GM12874 (cell line): ENCODE data around the gene EXOSC3.
A peak's percentile ranks its signal among the peaks of the same experiment; 100 is the strongest.

Source experiments
- CTCF ChIP-seq: IDR thresholded peaks from 2 replicates; pipeline ENCODE4 v1.5.1; 2011; ENCODE audit warnings: low read depth, mild to moderate bottlenecking, control low read depth, low read length, moderate library complexity; ENCODE audit not compliant: insufficient read depth

Gene EXOSC3

GRCh38 chr9:37784616-37785483, at the start of gene EXOSC3:
Gene EXOSC3, minus strand, starts transcription at chr9:37785064. Its CDS starts 20 bp downstream, at chr9:37785044.
- TF ChIP-seq CTCF = peak; percentile 21; the same call in 1 of the 2 replicates

- no peak for TF ChIP-seq CTCF
Measured at GRCh38 chr9:37827483-37828165, 42.8 kb upstream of the EXOSC3 start.

- no peak for TF ChIP-seq CTCF
Measured at GRCh38 chr9:37820142-37820541, 35.3 kb upstream of the EXOSC3 start.

- no peak for TF ChIP-seq CTCF
Measured at GRCh38 chr9:37818849-37819248, 34.0 kb upstream of the EXOSC3 start.

GRCh38 chr9:37812773-37813379, 28.0 kb upstream of the EXOSC3 start:
- no peak for TF ChIP-seq CTCF

GRCh38 chr9:37811906-37812476, 27.1 kb upstream of the EXOSC3 start:
- TF ChIP-seq CTCF = no peak

- no peak for TF ChIP-seq CTCF
Measured at GRCh38 chr9:37806271-37806670, 21.4 kb upstream of the EXOSC3 start.
